ENCODE measurements around the gene PRSS50.
"Not testable (repeated sequence)": the region's sequence is repeated elsewhere in the genome, so short reads cannot be mapped to it uniquely, and the experiment has no call there.

Gene PRSS50

GRCh38 chr3:46708401-46709156, 9.1 kb downstream of the PRSS50 start:
- DNase-seq = peak; percentile 5

- peak; percentile 1 for DNase-seq
Observed at GRCh38 chr3:46707601-46708011, 10.1 kb downstream of the PRSS50 start.

GRCh38 chr3:46706771-46707582, 10.7 kb downstream of the PRSS50 start:
- DNase-seq = no peak

GRCh38 chr3:46705751-46706552, 11.7 kb downstream of the PRSS50 start:
- DNase-seq = no peak

GRCh38 chr3:46705022-46705530, 12.6 kb downstream of the PRSS50 start:
- peak; percentile 51 for DNase-seq

GRCh38 chr3:46704346-46704745, 13.3 kb downstream of the PRSS50 start:
- DNase-seq = not testable (repeated sequence)

- no peak for DNase-seq
Observed at GRCh38 chr3:46703013-46703520, 14.6 kb downstream of the PRSS50 start.

- no peak for DNase-seq
Observed at GRCh38 chr3:46702246-46703012, 15.2 kb downstream of the PRSS50 start.

GRCh38 chr3:46701181-46701939, 16.3 kb downstream of the PRSS50 start, which contains the start of gene TMIE:
Gene TMIE (plus strand): TSS chr3:46701392. CDS start chr3:46701488, 96 bp downstream.
- no peak for DNase-seq

GRCh38 chr3:46700772-46701171, 16.9 kb downstream of the PRSS50 start:
- DNase-seq = no peak

GRCh38 chr3:46699676-46700523, 17.8 kb downstream of the PRSS50 start:
- no peak for DNase-seq

- no peak for DNase-seq
Observed at GRCh38 chr3:46695962-46696894, 21.4 kb downstream of the PRSS50 start.

GRCh38 chr3:46695177-46695961, 22.3 kb downstream of the PRSS50 start:
- peak; percentile 27 for DNase-seq

GRCh38 chr3:46694520-46694919, 23.1 kb downstream of the PRSS50 start:
- DNase-seq = no peak

- DNase-seq = peak; percentile 42
Observed at GRCh38 chr3:46693892-46694226, 23.8 kb downstream of the PRSS50 start.

- DNase-seq = peak; percentile 67
Observed at GRCh38 chr3:46693038-46693891, 24.4 kb downstream of the PRSS50 start, which contains the start of gene ALS2CL. Gene ALS2CL (minus strand): TSS chr3:46693679. CDS start chr3:46689440, 4,239 bp downstream.

- DNase-seq = no peak
Observed at GRCh38 chr3:46692566-46692990, 25.1 kb downstream of the PRSS50 start.
